NCI-H774 (cell line): Measurements from ENCODE around the gene TRIM33.

Experiments
- DNase-seq: peaks from one replicate; lab custom pipeline; 2025; lab: John Stamatoyannopoulos, UW

TRIM33 gene

GRCh38 chr1:114511032-114511785 is at the start of gene TRIM33:
Gene TRIM33, minus strand, starts transcription at chr1:114511203. Its CDS starts 127 bp downstream, at chr1:114511076.
- peak; percentile 91 for DNase-seq

- no peak for DNase-seq
These were observed 48.4 kb upstream of the TRIM33 start for GRCh38 chr1:114559356-114559755.

GRCh38 chr1:114558544-114558943 is 47.5 kb upstream of the TRIM33 start:
- no peak for DNase-seq

GRCh38 chr1:114554577-114554976 is 43.6 kb upstream of the TRIM33 start:
- DNase-seq: no peak

- no peak for DNase-seq
These were observed 41.2 kb upstream of the TRIM33 start for GRCh38 chr1:114552106-114552639.

- no peak for DNase-seq
These were observed 40.4 kb upstream of the TRIM33 start for GRCh38 chr1:114551400-114551799.

GRCh38 chr1:114550336-114550735 is 39.3 kb upstream of the TRIM33 start:
- DNase-seq: no peak

GRCh38 chr1:114549137-114549536 is 38.1 kb upstream of the TRIM33 start:
- DNase-seq: no peak

GRCh38 chr1:114547076-114547475 is 36.1 kb upstream of the TRIM33 start:
- DNase-seq: no peak

GRCh38 chr1:114545796-114546195 is 34.8 kb upstream of the TRIM33 start:
- no peak for DNase-seq

GRCh38 chr1:114545315-114545714 is 34.3 kb upstream of the TRIM33 start:
- no peak for DNase-seq

GRCh38 chr1:114540821-114541220 is 29.8 kb upstream of the TRIM33 start:
- no peak for DNase-seq

- DNase-seq: no peak
These were observed 29.3 kb upstream of the TRIM33 start for GRCh38 chr1:114540272-114540671.

GRCh38 chr1:114536043-114536442 is 25.0 kb upstream of the TRIM33 start:
- DNase-seq: no peak

- DNase-seq: no peak
These were observed 24.4 kb upstream of the TRIM33 start for GRCh38 chr1:114535401-114535800.

- DNase-seq: no peak
These were observed 20.1 kb upstream of the TRIM33 start for GRCh38 chr1:114531094-114531493.

- DNase-seq: no peak
These were observed 19.2 kb upstream of the TRIM33 start for GRCh38 chr1:114530224-114530623.

GRCh38 chr1:114524944-114525343 is 13.9 kb upstream of the TRIM33 start:
- DNase-seq: no peak

GRCh38 chr1:114522264-114522575 is 11.2 kb upstream of the TRIM33 start:
- DNase-seq: no peak

GRCh38 chr1:114521396-114522263 is 10.6 kb upstream of the TRIM33 start:
- DNase-seq: no peak

- no peak for DNase-seq
These were observed 6.3 kb upstream of the TRIM33 start for GRCh38 chr1:114517348-114517747.

- DNase-seq: no peak
These were observed 1.7 kb upstream of the TRIM33 start for GRCh38 chr1:114512595-114513280.
